GM21515 (cell line): ENCODE data around the gene ITFG1.
"Not testable (repeated sequence)": the region's sequence is repeated elsewhere in the genome, so short reads cannot be mapped to it uniquely, and the experiment has no call there.

ENCODE experiments used
- ATAC-seq: cut with Tn5 transposase; IDR thresholded peaks from one replicate; pipeline ENCODE4 v1.9.1; 2021; ENCODE audit not compliant: unreplicated experiment

Gene ITFG1

DNA sequence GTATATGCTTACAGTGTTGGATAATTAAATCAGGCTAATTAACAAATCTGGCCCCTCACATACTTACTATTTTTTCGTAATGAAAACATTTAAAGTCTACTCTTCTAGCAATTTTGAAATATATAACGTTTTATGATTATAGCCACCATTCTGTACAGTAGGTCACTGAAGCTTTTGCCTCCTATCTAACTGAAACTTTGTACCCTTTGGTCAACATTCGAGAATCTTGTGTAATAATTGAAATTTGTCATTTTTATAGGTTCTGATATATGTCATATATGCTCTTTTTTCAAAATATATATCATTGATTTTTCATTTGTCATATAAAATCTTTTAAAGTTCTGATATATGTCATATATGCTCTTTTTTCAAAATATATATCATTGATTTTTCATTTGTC lies 12.9 kb upstream of the ITFG1 start:
- no peak for ATAC-seq

DNA sequence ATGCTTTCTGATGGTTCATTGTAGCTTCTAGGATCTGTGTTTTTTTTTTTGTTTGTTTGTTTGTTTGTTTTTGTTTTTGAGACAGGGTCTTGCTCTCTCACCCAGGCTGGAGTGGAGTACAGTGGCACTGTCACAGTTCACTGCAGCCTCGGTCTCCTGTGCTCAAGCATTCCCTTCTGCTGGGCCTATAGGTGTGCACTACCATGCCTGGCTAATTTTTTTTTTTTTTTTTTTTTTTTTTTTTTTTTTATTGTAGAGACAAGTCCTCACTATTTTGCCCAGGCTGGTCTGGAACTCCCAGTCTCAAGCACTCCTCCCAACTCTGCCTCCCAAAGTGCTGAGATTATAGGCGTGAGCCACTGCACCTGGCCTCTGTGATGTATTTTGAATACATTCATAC lies 12.1 kb upstream of the ITFG1 start:
- ATAC-seq = not testable (repeated sequence)

DNA sequence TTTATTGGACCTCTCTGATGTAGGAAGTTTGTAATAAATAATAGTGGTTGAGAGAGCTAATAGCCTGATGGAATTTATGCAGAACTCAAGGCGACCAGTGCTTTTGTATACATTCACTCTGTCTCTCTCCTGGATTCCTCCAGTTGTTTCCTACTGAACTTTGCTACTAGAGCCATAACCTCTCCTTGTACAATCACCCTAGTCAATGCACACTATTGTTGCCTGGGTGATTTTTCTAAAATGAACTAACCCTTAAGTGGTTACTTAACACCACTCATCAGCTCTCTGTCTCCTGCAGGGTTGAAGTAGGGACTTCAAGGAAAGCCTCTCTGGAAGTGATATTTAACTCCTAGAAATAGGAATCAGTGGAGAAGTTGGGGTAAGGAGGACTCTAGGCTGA lies 9.9 kb upstream of the ITFG1 start:
- no peak for ATAC-seq

DNA sequence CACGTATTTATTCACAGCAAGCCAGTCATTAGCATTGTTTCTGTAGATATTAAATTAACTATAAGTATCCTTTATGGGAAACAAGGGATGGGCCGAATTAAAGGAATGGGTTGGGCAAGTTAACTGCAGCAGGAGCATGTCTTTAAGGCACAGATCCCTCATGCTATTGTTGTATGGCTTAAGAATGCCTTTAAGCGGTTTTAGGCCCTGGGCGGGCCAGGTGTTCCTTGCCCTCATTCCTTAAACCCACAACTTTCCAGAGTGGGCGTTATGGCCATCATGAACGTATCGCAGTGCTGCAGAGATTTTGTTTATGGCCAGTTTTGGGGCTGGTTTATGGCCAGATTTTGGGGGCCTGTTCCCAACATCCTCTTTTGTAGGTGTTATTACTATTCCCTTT lies 9.3 kb upstream of the ITFG1 start:
- ATAC-seq = no peak

DNA sequence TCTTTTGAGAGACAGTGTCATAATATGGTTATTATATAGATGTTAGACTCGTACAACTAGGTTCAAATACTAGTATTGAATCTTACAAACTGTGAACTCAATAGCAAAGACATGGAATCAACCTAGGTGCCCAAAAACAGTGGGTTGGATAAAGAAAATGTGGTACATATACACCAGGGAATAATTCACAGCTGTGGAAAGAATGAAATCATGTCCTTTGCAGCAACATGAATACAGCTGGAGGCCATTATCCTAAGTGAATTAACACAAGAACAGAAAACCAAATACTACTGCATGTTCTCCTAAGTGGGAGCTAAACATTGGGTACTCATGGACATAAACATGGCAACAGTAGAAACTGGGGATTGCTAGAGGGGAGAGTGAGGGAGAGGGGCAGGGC lies 8.4 kb upstream of the ITFG1 start:
- ATAC-seq = no peak

DNA sequence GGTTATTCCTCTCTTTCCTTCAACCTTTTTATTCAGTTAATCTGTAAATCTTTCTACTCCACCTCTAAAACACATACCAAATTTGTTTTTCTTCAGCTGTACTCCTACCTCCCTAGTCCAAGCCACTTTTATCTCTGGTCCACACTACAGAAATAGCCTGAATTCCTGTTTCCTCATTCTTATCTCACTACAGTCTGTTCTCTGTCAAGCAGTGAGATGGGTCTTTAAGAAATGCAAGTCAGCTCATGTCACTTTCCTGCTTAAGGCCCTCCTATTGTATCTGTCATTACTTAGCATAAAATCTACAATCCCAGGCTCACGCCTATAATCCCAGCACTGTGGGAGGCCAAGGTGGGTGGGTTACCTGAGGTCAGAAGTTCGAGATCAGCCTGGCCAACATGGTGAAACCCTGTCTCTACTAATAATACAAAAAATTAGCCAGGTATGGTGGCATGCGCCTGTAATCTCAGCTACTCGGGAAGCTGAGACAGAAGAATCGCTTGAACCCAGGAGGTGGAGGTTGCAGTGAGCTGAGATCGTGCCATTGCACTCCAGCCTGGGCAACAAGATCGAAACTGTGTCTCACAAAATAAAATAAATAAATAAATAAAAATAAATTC lies 7.3 kb upstream of the ITFG1 start:
- not testable (repeated sequence) for ATAC-seq

DNA sequence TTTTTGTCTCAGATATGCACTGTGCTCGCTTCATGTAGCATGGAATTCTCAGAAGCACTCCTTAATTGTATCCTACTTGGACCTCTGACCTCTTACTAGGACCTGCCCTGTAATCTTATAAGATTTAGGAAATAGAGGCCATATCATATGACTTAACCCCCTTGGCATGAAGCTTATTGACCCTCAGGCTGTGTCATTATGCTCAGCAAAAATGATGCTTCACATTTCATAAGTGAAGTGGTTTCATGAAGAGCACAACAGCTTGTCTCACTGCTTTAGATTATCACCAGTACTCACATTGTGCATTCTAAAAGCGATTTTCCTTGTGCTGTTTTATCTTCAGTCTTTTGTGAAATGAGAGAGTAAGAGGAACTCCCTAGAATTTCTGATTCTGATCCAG lies 6.6 kb upstream of the ITFG1 start:
- no peak for ATAC-seq

DNA sequence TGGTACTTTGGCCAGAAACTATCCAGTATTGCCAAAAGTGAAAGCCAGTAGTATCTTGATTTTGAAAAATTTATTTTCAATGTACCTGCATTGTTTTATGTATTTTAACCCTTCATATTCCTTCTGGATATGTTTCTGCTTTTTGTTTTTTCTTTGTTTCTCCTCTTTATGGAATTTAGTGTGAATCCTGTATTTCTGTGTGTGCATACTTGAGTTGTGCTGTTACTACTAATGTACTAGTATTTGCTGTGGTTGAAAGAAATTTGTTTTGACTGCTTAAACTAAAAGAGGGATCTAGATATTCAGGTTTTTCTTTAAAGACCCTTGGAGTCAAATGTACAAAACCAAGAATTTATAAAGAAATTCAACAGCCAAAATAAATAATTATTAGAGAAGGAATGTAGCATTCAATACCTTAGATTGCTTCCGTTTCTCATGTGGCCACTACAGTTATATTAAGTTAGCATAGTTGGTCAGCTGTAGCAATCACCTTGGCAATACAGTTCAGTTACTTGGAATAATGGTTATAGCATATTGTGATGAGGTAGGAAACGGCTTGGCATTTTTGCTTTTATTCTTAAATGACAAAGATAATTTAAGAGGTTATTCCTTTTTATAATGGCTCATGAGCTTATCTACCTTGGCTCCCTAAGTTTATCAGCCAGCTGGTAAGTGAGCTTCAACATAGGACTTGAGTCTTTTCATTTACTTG lies 5.2 kb upstream of the ITFG1 start:
- ATAC-seq = no peak

DNA sequence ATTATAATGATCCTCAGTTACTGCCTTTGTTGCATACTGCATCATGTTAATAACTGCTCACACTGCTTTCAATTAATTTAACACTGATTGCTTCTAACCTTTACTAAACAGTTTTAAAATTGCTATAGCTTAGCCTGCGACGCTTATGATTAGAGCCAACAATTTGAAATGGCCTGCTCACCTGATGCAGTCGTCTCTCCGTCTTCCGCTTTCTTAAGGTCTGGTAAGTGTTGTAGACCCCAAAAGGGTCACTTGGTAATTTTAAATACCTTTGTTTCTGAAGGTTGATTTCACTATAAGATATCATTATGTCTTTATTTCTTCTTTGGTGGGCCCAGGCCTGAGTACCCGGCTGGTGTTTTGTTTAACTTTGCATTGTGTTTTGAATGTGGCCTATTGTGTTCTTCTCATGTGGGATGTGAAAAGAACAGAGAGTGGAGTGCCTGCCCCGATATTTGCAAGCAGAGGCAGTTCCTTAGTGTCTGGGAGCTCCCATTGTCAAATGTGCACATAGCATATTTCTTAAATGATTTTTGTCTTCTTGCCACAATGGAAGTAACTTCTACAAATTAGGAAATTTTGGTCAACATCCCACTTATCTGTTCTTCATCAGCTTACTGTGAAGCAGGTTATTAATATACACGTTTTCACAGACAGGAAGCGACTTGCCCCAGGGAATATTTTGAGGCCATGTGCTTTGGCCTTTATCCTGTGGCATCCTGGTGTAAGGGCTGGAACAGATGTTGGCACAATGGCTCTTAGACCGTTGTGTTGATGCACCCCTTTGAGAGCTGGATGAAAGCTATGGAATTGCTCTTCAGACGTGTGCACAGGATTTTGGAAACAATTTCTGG lies 3.1 kb upstream of the ITFG1 start:
- no peak for ATAC-seq

DNA sequence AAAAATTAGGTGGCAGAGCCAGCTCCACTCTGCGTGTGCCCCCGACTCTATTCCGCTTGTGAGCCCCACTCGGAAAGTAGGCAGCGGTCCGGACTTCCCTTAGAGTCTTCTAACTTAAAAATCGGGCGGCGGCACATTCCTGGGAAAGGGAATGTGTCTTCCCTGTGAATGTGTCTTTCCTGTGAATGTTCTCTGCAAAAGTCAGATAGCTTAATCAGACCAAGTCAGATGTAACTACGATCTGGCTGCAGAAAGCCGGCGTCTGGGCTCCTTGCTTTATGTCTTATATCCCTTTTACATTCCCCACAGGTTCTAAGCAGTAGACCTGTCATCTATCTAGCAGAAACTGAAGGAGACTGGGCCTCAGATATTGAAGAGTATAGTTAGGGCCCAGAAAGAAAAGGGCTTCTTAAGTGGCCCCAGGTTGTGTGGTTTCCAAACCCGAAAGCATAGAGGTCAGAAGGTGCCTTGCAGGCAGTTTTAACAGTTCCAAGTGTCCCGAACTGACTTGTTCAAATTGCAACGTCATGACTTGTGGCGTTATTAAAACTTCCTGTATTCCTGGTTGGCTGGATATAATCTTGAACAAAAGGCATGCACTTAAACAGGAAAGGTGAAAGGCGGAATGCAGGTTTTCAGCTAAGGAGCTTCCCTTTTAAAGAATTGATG lies 869 bp upstream of the ITFG1 start:
- ATAC-seq = no peak

DNA sequence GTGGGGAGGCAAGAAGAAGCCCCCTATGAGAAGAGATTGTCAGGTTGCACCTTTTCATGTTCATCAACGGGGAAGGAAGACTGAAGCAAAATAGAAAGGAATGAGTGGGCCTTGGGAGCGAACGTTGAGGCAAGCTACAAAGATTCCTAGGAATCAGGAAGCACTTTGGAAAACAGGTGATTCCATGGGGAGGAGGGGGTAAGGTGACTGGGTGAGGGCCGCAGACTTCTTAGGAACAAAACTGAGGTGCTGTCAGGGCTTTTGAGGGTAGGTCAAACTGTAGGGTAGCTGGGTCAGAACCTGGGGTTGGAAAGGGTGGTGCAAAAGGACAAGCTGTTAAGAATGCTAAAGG lies 528 bp downstream of the ITFG1 start:
- ATAC-seq = no peak

DNA sequence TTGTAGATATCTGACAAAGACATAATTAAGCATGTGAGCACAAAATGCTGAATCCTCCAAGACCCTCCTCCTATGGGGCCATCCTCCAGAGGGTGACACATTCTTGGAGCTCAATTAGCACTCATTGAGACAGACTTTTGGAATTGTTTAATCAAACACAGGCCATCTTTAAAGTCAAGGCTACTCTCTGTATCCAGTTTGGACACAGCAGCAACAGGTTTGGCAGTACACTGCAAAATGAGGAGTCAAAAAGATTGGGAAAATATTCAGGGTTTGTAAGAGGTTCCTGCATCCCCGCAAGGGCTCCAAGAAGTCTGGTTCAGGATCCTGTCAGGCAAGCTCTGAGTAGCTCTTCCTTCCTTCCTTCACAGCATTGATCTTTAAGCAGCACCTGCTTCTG lies 1.3 kb downstream of the ITFG1 start:
- ATAC-seq = no peak

DNA sequence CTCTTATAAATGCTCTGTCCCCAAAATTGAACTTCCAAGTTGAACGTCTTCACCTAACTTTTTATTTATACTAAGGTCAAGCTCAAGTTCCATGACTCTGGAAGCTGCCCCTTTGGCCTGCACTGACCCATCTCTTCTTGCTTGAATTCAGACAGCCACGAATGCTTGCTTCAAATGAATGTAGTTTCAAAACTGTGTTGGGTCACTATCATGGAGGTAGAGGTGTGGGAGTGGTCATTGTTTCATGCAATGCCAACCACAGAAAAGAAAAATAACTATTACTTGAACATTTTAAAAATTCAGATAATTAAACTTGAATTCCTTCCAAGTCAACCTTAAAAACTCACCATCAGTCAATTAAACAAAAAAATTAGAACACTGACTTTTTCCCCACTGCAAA lies 2.5 kb downstream of the ITFG1 start:
- ATAC-seq = no peak

DNA sequence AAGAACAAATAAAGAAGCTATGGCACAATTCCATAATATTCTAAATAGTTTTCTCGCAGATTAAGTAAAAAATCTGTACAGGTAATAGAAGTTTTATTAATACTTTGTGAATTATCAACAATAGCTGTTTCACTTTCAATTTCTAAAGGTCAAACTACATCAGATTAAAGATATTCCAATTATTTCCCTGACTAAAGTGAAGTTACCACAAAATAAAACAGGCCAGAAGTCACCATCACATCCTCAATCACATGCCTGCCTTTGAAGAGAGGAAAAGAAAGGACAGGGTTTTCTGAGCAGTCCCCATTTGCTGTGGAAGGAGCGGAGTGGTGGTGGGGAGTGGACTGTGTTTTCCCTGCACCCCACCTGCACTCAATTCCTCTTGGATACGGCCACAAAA lies 11.1 kb downstream of the ITFG1 start:
- ATAC-seq = no peak

DNA sequence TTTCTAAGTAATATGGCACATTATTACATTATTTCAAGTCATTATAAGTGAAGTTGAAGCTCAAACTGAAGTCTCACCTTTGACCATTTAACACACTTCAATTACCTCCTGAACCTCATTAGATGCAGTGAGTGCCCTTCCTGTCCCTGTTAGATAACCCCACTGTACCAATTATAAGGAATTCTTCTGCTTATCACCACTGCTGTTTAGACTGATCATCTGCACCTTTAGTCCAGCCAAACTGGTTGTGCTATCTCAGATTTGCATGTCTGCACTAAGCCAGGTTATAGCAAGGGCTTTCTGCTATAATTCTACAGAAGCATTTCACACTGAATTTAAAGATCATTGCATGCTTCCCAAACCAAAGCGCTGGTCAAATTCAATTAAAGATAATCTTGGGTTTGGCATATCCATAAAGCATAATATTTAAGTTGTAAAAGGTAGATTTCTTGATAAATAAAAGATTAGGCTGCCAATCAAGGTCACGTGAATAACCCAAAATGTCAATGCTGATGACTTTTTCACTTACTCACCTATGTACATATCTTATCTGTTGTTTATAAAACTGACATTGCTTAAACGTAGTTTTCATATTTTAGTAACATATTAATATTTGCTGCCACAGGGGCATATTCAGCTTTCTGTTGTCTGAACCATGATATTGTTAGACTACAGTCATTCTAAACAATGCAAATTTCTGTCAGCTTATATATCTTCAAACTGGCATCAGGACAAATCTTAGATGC lies 11.9 kb downstream of the ITFG1 start:
- no peak for ATAC-seq

DNA sequence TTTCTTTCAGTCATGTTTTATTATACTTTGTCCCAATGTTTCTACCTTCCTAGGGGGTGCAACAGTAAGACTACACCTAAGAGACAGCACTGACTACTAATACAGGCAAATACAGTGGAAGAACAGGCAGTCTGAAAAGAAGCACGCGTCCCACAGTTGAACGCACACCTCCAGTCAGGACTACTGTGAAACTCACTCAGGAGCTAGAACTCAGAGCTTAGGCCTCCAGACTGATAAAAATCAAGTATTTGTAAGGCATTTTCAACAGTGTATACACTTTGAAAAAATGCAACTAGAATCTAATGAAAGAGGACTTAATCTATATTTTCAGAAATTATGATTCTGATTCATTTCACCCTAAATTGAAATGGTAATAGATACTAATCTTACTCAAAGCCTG lies 14.4 kb downstream of the ITFG1 start:
- ATAC-seq = no peak

DNA sequence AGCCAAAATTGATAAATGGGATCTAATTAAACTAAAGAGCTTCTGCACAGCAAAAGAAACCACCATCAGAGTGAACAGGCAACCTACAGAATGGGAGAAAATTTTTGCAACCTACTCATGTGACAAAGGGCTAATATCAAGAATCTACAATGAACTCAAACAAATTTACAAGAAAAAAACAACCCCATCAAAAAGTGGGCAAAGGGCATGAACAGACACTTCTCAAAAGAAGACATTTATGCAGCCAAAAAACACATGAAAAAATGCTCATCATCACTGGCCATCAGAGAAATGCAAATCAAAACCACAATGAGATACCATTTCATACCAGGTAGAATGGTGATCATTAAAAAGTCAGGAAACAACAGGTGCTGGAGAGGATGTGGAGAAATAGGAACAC lies 18.0 kb downstream of the ITFG1 start:
- not testable (repeated sequence) for ATAC-seq

DNA sequence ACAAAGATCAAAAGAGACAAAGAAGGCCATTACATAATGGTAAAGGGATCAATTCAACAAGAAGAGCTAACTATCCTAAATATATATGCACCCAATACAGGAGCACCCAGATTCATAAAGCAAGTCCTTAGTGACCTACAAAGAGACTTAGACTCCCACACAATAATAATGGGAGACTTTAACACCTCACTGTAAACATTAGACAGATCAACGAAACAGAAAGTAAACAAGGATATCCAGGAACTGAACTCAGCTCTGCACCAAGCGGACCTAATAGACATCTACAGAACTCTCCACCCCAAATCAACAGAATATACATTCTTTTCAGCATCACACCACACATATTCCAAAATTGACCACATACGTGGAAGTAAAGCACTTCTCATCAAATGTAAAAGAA lies 20.8 kb downstream of the ITFG1 start:
- not testable (repeated sequence) for ATAC-seq

DNA sequence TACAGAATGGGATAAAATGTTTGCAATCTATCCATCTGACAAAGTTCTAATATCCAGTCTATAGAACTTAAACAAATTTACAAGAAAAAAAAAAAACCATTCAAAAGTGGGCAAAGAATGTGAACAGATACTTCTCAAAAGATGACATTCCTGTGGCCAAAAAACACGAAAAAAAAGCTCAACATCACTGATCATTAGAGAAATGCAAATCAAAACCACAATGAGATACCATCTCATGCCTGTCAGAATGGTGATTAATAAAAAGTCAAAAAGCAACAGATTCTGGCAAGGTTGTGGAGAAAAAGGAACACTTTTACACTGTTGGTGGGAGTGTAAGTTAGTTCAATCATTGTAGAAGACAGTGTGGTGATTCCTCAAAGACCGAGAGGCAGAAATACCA lies 26.6 kb downstream of the ITFG1 start:
- not testable (repeated sequence) for ATAC-seq

DNA sequence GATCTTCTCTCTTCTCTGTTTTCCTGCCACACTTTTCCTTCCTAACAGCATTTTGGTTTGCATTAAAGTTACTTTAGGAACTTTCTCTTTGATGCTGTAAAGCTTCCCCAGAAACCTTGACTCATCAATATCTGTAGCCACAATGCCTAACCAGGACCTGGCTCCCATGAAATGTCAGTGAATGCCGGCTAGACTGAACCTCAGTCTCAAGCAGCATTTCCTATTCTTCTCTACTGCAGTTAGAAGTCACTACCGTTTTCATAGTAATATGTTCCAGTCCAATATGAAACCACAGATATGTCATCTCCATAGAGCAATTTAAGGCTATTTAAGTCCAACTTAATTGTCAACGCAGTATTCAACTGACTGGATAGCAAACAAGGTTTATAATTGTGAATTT lies 28.9 kb downstream of the ITFG1 start:
- no peak for ATAC-seq

DNA sequence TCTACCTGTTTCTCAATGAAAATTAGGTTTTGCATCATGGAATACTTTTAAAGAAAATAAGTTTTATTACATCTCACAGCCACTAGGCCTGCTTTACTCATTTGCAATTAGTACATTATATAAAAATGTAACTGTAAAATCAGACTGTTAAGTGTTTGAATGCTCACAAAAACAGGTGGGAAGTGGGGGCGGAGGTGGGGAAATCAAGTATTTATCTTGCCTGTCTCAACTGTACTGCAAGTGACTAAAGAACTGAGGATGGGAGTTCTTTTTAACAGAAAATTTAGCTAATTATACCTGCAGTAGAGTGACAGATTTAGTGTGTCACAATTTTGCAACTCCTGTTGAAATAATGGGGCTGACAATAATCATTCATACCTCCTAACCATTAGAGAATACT lies 34.1 kb downstream of the ITFG1 start:
- no peak for ATAC-seq
